Neural progenitor cell (in vitro differentiated cells): Measurements from ENCODE around the gene RAMACL. TPM values are rescaled to one million over a fixed set of nuclear protein-coding genes. Genes with fewer than 3 reads are reported as not detected.
A peak's percentile ranks its signal among the peaks of the same experiment; 100 is the strongest.

Experiments used
- DNase-seq: peaks from one replicate; pipeline ENCODE4 v3.0.0-alpha.2; 2016; ENCODE audit warnings: low spot score
- H2AFZ ChIP-seq: fragments of 200-600 bp; sonication (generic); replicated peaks from 2 replicates; pipeline ENCODE4 v1.6.1; 2016; ENCODE audit warnings: antibody characterized with exemption
- H3F3A ChIP-seq: fragments of 200-600 bp; sonication (generic); 2 replicates; pipeline ENCODE4 v1.6.1; 2016; ENCODE audit warnings: antibody characterized with exemption, low read depth
- H3K27ac ChIP-seq: fragments of 200-600 bp; sonication (generic); 2 replicates; pipeline ENCODE4 v1.5.1; 2016; ENCODE audit warnings: mild to moderate bottlenecking
- H3K27me3 ChIP-seq: fragments of 200-600 bp; sonication (generic); 2 replicates; pipeline ENCODE4 v1.6.1; 2016; ENCODE audit warnings: mild to moderate bottlenecking, moderate library complexity
- H3K36me3 ChIP-seq: fragments of 200-600 bp; sonication (generic); 2 replicates; pipeline ENCODE4 v1.5.1; 2016
- H3K4me1 ChIP-seq: fragments of 200-600 bp; sonication (generic); 2 replicates; pipeline ENCODE4 v1.6.1; 2016; ENCODE audit warnings: mixed run types
- H3K4me2 ChIP-seq: fragments of 200-600 bp; sonication (generic); 2 replicates; pipeline ENCODE4 v1.6.1; 2016
- H3K4me3 ChIP-seq: fragments of 200-600 bp; sonication (generic); 2 replicates; pipeline ENCODE4 v1.5.1; 2016
- H3K79me2 ChIP-seq: fragments of 200-600 bp; sonication (generic); 2 replicates; pipeline ENCODE4 v1.6.1; 2016; ENCODE audit warnings: low read depth
- H3K9ac ChIP-seq: fragments of 200-600 bp; sonication (generic); 2 replicates; pipeline ENCODE4 v1.6.1; 2016
- H3K9me3 ChIP-seq: fragments of 200-600 bp; sonication (generic); 2 replicates; pipeline ENCODE4 v1.5.1; 2016; ENCODE audit warnings: low read depth
- H4K20me1 ChIP-seq: fragments of 200-600 bp; sonication (generic); 2 replicates; pipeline ENCODE4 v1.6.1; 2016; ENCODE audit warnings: low read depth
- H3K27ac Mint-ChIP-seq: 3 replicates; pipeline ENCODE4 v1.8.0; 2021; ENCODE audit warnings: mixed read lengths
- H3K27me3 Mint-ChIP-seq: 2 replicates; pipeline ENCODE4 v1.8.0; 2022; ENCODE audit warnings: low read depth, mild to moderate bottlenecking, inconsistent platforms, moderate library complexity, mixed read lengths; ENCODE audit not compliant: insufficient read depth
- H3K36me3 Mint-ChIP-seq: 3 replicates; pipeline ENCODE4 v1.8.0; 2021; ENCODE audit warnings: mixed read lengths
- H3K4me1 Mint-ChIP-seq: 3 replicates; pipeline ENCODE4 v1.8.0; 2021; ENCODE audit warnings: mixed read lengths
- H3K4me3 Mint-ChIP-seq: 3 replicates; pipeline ENCODE4 v1.8.0; 2021; ENCODE audit warnings: mild to moderate bottlenecking, moderate library complexity, mixed read lengths
- H3K9me3 Mint-ChIP-seq: 3 replicates; pipeline ENCODE4 v1.8.0; 2020; ENCODE audit warnings: mixed read lengths
- EZH2 ChIP-seq: fragments of 200-600 bp; sonication (generic); IDR thresholded peaks from 2 replicates; pipeline ENCODE4 v1.6.1; 2017; ENCODE audit warnings: antibody characterized with exemption, mild to moderate bottlenecking, moderate library complexity
- EZH2phosphoT487 ChIP-seq: fragments of 200-600 bp; sonication (generic); IDR thresholded peaks from 2 replicates; pipeline ENCODE4 v1.6.1; 2017; ENCODE audit warnings: antibody characterized with exemption
- total RNA-seq: library from RNA; depleted of rRNA; stranded (reverse); fragments of >200 nt; gene quantifications from 2 replicates; pipeline ENCODE4 v1.2.3, GENCODE V29; 2015; ENCODE audit warnings: low replicate concordance
- TF ChIP-seq, protein P1 (sequence below): fragments of 200-600 bp; sonication (generic); IDR thresholded peaks from 2 replicates; pipeline ENCODE4 v1.5.1; 2017; ENCODE audit warnings: antibody characterized with exemption, mild to moderate bottlenecking

The RAMACL gene
- total RNA-seq, 1 donor from 2014 or later, result 0.19 TPM

DNA sequence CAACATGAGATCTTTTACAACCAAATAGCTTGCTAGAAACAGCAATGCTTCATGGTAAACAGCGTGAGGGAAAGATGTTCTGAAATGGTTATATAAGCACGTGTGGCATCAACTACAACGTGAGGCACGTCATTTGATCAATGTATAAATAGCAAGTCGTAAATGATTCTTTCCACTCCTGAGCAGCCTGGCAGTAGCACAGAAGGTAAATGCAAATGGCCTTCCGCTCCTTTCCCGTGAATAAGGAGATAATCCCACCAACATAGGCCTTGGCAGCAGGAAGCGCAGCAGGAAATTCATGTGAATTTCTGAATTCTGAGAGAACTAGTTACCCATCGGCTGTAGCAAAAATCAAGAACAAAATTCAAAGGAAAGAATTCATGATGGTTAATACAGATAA, 23.6 kb upstream of the RAMACL start:
- H3K27me3 ChIP-seq, result no peaks in the 10 kb centered on the region
- peaks cover 4% of the 10 kb centered on the region for H3K27me3 Mint-ChIP-seq
- H2AFZ ChIP-seq, result no peak overlapping the region
- peak overlapping the region; percentile 42 for H3K4me2 ChIP-seq
- H3K27ac Mint-ChIP-seq, result no peak overlapping the region
- TF ChIP-seq, protein P1, sequence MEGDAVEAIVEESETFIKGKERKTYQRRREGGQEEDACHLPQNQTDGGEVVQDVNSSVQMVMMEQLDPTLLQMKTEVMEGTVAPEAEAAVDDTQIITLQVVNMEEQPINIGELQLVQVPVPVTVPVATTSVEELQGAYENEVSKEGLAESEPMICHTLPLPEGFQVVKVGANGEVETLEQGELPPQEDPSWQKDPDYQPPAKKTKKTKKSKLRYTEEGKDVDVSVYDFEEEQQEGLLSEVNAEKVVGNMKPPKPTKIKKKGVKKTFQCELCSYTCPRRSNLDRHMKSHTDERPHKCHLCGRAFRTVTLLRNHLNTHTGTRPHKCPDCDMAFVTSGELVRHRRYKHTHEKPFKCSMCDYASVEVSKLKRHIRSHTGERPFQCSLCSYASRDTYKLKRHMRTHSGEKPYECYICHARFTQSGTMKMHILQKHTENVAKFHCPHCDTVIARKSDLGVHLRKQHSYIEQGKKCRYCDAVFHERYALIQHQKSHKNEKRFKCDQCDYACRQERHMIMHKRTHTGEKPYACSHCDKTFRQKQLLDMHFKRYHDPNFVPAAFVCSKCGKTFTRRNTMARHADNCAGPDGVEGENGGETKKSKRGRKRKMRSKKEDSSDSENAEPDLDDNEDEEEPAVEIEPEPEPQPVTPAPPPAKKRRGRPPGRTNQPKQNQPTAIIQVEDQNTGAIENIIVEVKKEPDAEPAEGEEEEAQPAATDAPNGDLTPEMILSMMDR, result no peak
- no peak for TF ChIP-seq EZH2phosphoT487
- TF ChIP-seq EZH2, result no peak
- H3K27ac ChIP-seq, result no peak overlapping the region
- H3K9me3 ChIP-seq, result no peaks in the 10 kb centered on the region
- DNase-seq, result peak; percentile 39
- no peaks in the 10 kb centered on the region for H3F3A ChIP-seq
- H3K9ac ChIP-seq, result no peak overlapping the region
- peaks cover 33% of the 10 kb centered on the region for H3K4me1 Mint-ChIP-seq
- H3K4me1 ChIP-seq, result peaks cover 9% of the 10 kb centered on the region
- H3K36me3 Mint-ChIP-seq, result peaks cover 5% of the 10 kb centered on the region
- peaks cover 3% of the 10 kb centered on the region for H4K20me1 ChIP-seq
- no peaks in the 10 kb centered on the region for H3K9me3 Mint-ChIP-seq
- peaks cover 13% of the 10 kb centered on the region for H3K79me2 ChIP-seq
- no peak overlapping the region for H3K4me3 ChIP-seq
- H3K4me3 Mint-ChIP-seq, result no peak overlapping the region
- H3K36me3 ChIP-seq, result no peaks in the 10 kb centered on the region

DNA sequence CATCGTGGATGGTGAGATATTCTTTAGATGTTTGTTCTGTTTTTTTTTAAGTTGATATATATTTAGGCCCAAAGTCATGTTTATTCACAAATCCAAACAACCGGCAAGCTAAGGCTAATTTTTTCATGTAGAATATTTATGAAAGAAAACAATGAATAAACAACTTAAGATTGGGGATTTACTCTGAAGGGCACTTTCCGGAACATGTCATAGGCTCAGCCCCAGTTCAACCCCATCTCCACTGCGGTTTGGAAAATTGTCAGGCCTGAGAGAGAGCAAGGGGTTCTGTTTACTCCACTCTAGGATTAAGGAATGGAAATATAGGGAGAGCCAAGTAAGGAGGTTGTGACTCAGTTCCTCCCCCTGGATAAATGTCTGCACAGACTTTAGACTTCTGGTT, 22.3 kb upstream of the RAMACL start:
- Histone ChIP-seq H3K36me3 (no peaks in the 10 kb centered on the region), H3K79me2 (peaks cover 13% of the 10 kb centered on the region), H3K4me3 (no peak overlapping the region), H3K9ac (no peak overlapping the region), H3K4me1 (peaks cover 9% of the 10 kb centered on the region), H3K4me2 (no peak overlapping the region), H3K27me3 (no peaks in the 10 kb centered on the region), H3K9me3 (no peaks in the 10 kb centered on the region), H3K27ac (no peak overlapping the region), H2AFZ (no peak overlapping the region), H3F3A (no peaks in the 10 kb centered on the region), H4K20me1 (peaks cover 3% of the 10 kb centered on the region)
- Mint-ChIP-seq H3K4me1 (peaks cover 22% of the 10 kb centered on the region), H3K27ac (no peak overlapping the region), H3K4me3 (no peak overlapping the region), H3K9me3 (no peaks in the 10 kb centered on the region), H3K27me3 (peaks cover 4% of the 10 kb centered on the region), H3K36me3 (peaks cover 5% of the 10 kb centered on the region)
- no peak for DNase-seq
- TF ChIP-seq EZH2, result no peak

DNA sequence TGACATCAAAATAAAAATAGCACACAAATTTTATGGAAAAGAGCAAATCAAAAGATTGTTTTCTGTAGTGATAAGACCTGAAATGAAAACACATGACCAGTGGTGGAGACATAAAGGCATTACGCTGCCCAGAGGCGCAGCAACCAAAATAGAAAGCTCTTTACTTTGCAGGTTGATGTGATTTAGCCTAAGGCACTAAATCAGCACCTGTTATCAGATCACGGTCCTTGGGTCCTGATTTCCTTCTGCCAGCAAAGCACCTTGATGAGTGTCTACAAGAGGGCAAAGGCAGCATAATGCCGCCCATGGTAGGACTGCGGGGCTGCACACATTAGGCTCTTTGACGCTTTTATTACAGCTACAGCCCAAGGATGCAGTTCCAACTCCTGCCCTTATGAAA, 19.3 kb upstream of the RAMACL start:
- no peak overlapping the region for H3K27ac Mint-ChIP-seq
- peaks cover 9% of the 10 kb centered on the region for H3K9me3 Mint-ChIP-seq
- no peaks in the 10 kb centered on the region for H3F3A ChIP-seq
- TF ChIP-seq EZH2phosphoT487 (no peak), EZH2 (no peak)
- TF ChIP-seq, protein P1, result no peak
- no peak overlapping the region for H3K4me2 ChIP-seq
- H3K36me3 ChIP-seq, result no peaks in the 10 kb centered on the region
- no peak overlapping the region for H3K9ac ChIP-seq
- no peaks in the 10 kb centered on the region for H3K27me3 ChIP-seq
- H3K27me3 Mint-ChIP-seq, result no peaks in the 10 kb centered on the region
- no peak overlapping the region for H3K4me3 Mint-ChIP-seq
- peaks cover 18% of the 10 kb centered on the region for H3K79me2 ChIP-seq
- no peak overlapping the region for H3K27ac ChIP-seq
- no peak overlapping the region for H3K4me3 ChIP-seq
- peaks cover 22% of the 10 kb centered on the region for H3K36me3 Mint-ChIP-seq
- H2AFZ ChIP-seq, result no peak overlapping the region
- no peak for DNase-seq
- H3K4me1 Mint-ChIP-seq, result peaks cover 7% of the 10 kb centered on the region
- H4K20me1 ChIP-seq, result no peaks in the 10 kb centered on the region
- H3K9me3 ChIP-seq, result no peaks in the 10 kb centered on the region
- peaks cover 9% of the 10 kb centered on the region for H3K4me1 ChIP-seq

DNA sequence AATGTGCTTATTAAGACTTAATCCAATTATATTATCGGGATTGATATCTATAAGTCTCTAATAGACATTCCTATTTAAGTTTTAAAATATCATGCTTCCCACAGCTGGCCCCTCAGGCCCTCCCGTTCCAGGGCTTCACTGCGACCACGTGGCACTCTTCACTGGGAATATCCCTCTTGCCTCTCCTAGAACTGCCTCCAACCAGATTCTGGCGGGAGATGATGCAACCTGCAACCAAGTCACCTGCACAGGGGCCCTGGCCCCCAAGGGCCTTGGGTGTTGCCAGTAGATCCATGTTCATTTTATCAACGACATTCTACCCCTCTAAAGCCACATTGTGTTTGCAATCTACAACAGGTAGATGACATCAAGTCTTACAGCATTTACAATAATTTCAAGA, 18.4 kb upstream of the RAMACL start:
- Histone ChIP-seq H3K9me3 (no peaks in the 10 kb centered on the region), H2AFZ (no peak overlapping the region), H3K36me3 (no peaks in the 10 kb centered on the region), H3K4me3 (no peak overlapping the region), H3F3A (no peaks in the 10 kb centered on the region), H3K27ac (no peak overlapping the region), H3K79me2 (peaks cover 21% of the 10 kb centered on the region), H3K4me1 (peaks cover under 1% of the 10 kb centered on the region), H3K9ac (no peak overlapping the region), H3K27me3 (no peaks in the 10 kb centered on the region), H3K4me2 (no peak overlapping the region), H4K20me1 (no peaks in the 10 kb centered on the region)
- Mint-ChIP-seq H3K9me3 (peaks cover 9% of the 10 kb centered on the region), H3K36me3 (peaks cover 23% of the 10 kb centered on the region), H3K4me1 (peaks cover 6% of the 10 kb centered on the region), H3K27ac (no peak overlapping the region), H3K27me3 (no peaks in the 10 kb centered on the region), H3K4me3 (no peak overlapping the region)
- TF ChIP-seq, protein P1, result no peak
- TF ChIP-seq EZH2phosphoT487, result no peak
- TF ChIP-seq EZH2, result no peak
- DNase-seq, result no peak
